K562 (cell line): ENCODE data around the gene ACAD8. TPM values are rescaled to one million over a fixed set of nuclear protein-coding genes. Genes with fewer than 3 reads are reported as not detected.

Experiments used
- ATAC-seq: fragments of 200-7000 bp; cut with Tn5 transposase; 3 replicates; pipeline ENCODE4 v1.9.1; 2020; ENCODE audit warnings: moderate library complexity
- BruUV-seq: library from RNA; stranded (reverse); fragments of 400-500 nt; replicated peaks from 2 replicates; lab custom pipeline; 2021; lab: Mats Ljungman, UMichigan
- CTCF ChIA-PET: fragments of 300-600 bp; formaldehyde crosslinking; extraction: SDS; loops from one replicate; lab custom pipeline; 2021; ENCODE audit warnings: low intra/inter-chr PET ratio; lab: Yijun Ruan, JAX
- POLR2A ChIA-PET: fragments of 300-600, 350-650 bp; sonication (Branson Sonifier 250); formaldehyde crosslinking; extraction: SDS; loops from one replicate; lab custom pipeline; 2021; ENCODE audit warnings: antibody characterized with exemption, inconsistent platforms; lab: Yijun Ruan, JAX
- DNase-seq, 4 experiments: peaks; one replicate each; pipeline versions ENCODE4 v3.0.0 to v3.0.0-alpha.2; 2011 to 2018; ENCODE audit warnings: low spot score in 3 of 4, mixed read lengths in 3 of 4; ENCODE audit errors: extremely low read depth in 1 of 4
- FAIRE-seq: peaks from 2 replicates; lab custom pipeline; 2011; peaks lifted over from hg19 to GRCh38; lab: Jason Lieb, UNC
- H2AFZ ChIP-seq: 2 replicates; pipeline ENCODE4 v1.6.0; 2011; ENCODE audit warnings: low read depth, low read length, control low read depth, inconsistent platforms
- H3K27ac ChIP-seq: fragments of 200-600 bp; 3 replicates; pipeline ENCODE4 v1.8.0; 2011; ENCODE audit warnings: low read depth, mild to moderate bottlenecking, control low read depth, inconsistent platforms, low read length, moderate library complexity, mixed read lengths; ENCODE audit errors: extremely low read depth
- H3K27me3 ChIP-seq, 2 experiments: fragments of 300-600 bp in 1 of 2; 2 replicates in 1 of 2; 3 replicates in 1 of 2; pipeline versions ENCODE4 v1.6.0 to v1.8.0; 2011; ENCODE audit warnings: inconsistent platforms in 2 of 2, low read length in 2 of 2, mild to moderate bottlenecking in 1 of 2, mixed read lengths in 1 of 2, moderate library complexity in 1 of 2; ENCODE audit not compliant: control insufficient read depth in 2 of 2, insufficient read depth in 2 of 2
- H3K36me3 ChIP-seq: fragments of 300-600 bp; 3 replicates; pipeline ENCODE4 v1.8.0; 2011; ENCODE audit warnings: mild to moderate bottlenecking, low read length, inconsistent platforms; ENCODE audit not compliant: control insufficient read depth, insufficient read depth
- H3K4me1 ChIP-seq, 2 experiments: fragments of 200-600 bp in 1 of 2; replicated peaks in 1 of 2; 2 replicates in 1 of 2; 3 replicates in 1 of 2; pipeline versions ENCODE4 v1.5.1 to v1.8.0; 2011; ENCODE audit warnings: inconsistent platforms in 2 of 2, low read length in 2 of 2, mild to moderate bottlenecking in 1 of 2, mixed read lengths in 1 of 2, moderate library complexity in 1 of 2; ENCODE audit not compliant: control insufficient read depth in 2 of 2, insufficient read depth in 2 of 2
- H3K4me2 ChIP-seq: 2 replicates; pipeline ENCODE4 v1.6.1; 2011; ENCODE audit warnings: low read length, control low read depth, inconsistent platforms, mixed read lengths; ENCODE audit not compliant: insufficient read depth
- H3K4me3 ChIP-seq: fragments of 200-600 bp; sonication (generic), shearing (Covaris generic); 2 replicates; pipeline ENCODE4 v1.5.1; 2016; ENCODE audit warnings: control low read depth, inconsistent platforms
- H3K79me2 ChIP-seq: fragments of 200-600 bp; 3 replicates; pipeline ENCODE4 v1.8.0; 2011; ENCODE audit warnings: low read length, inconsistent platforms; ENCODE audit not compliant: control insufficient read depth, insufficient read depth
- H3K9ac ChIP-seq, 2 experiments: 2 replicates each; pipeline versions ENCODE4 v1.6.0 to v1.6.1; 2011; ENCODE audit warnings: low read depth in 2 of 2, low read length in 2 of 2, control low read depth in 1 of 2, inconsistent platforms in 1 of 2, mild to moderate bottlenecking in 1 of 2, mixed read lengths in 1 of 2; ENCODE audit not compliant: insufficient read depth in 1 of 2
- H3K9me1 ChIP-seq: one replicate; pipeline ENCODE4 v1.6.0; 2011; ENCODE audit warnings: inconsistent platforms, mild to moderate bottlenecking, low read length, moderate library complexity; ENCODE audit not compliant: control insufficient read depth, insufficient read depth
- H3K9me3 ChIP-seq: replicated peaks from 2 replicates; pipeline ENCODE4 v1.5.1; 2011; ENCODE audit warnings: low read depth, low read length, inconsistent platforms; ENCODE audit not compliant: control insufficient read depth, insufficient read depth
- H4K20me1 ChIP-seq: replicated peaks from 2 replicates; pipeline ENCODE4 v1.6.1; 2011; ENCODE audit warnings: low read length, inconsistent platforms, mixed read lengths; ENCODE audit not compliant: control insufficient read depth, insufficient read depth
- CGGBP1 ChIP-seq: fragments of 250-450 bp; sonication (Bioruptor Pico); IDR thresholded peaks from 2 replicates; pipeline ENCODE4 v1.9.0; 2021; ENCODE audit warnings: mild to moderate bottlenecking
- FIP1L1 ChIP-seq: fragments of 200-400 bp; formaldehyde crosslinking; IDR thresholded peaks from 2 replicates; pipeline ENCODE4 v1.6.1; 2018; ENCODE audit warnings: mild to moderate bottlenecking, low read depth, low read length; ENCODE audit not compliant: poor library complexity, severe bottlenecking
- HNRNPL ChIP-seq: fragments of 200-400 bp; formaldehyde crosslinking; IDR thresholded peaks from 2 replicates; pipeline ENCODE4 v1.6.1; 2017; ENCODE audit warnings: low read depth, mild to moderate bottlenecking, low read length
- STAT5B ChIP-seq: fragments of 250-450 bp; sonication (Bioruptor Pico); IDR thresholded peaks from 2 replicates; pipeline ENCODE4 v1.8.0; 2021; ENCODE audit warnings: mild to moderate bottlenecking, inconsistent platforms
- WGBS: fragments of 100-300 bp; shearing (Covaris generic); methylation state at CpG from one replicate; pipeline ENCODE4 v1.1.6; 2016; ENCODE audit warnings: low coverage, mixed read lengths; ENCODE audit not compliant: insufficient coverage; ENCODE audit errors: missing lambda C conversion rate; 5-methylcytosine and 5-hydroxymethylcytosine counted together
- in situ Hi-C: fragments of 300-500 bp; cut with MboI; formaldehyde crosslinking; loops from 4 replicates; pipeline ENCODE4 v1.15.0; 2018; ENCODE audit warnings: inconsistent platforms, mixed read lengths
- intact Hi-C: fragments of 100-400 bp; cut with micrococcal nuclease; formaldehyde crosslinking; loops from 2 replicates; pipeline ENCODE4 v1.14.2; 2022
- polyA plus RNA-seq, 8 experiments: library from polyadenylated mRNA; depleted of rRNA in 4 of 8; stranded (reverse) in 5 of 8; unstranded in 3 of 8; fragments of >200 nt; fragmentation: Nextera tagmentation in 2 of 8; fragmentation: Illumina TruSeq in 1 of 8; extraction: Ambion mirVana in 2 of 8; extraction: Trizol in 1 of 8; gene quantifications; 2 replicates each; pipeline versions ENCODE4 v1.2.1 to v1.2.3, GENCODE V29; 2011 to 2014; ENCODE audit warnings: inconsistent platforms in 1 of 8, missing spikeins in 1 of 8
- total RNA-seq, 7 experiments: library from RNA; depleted of rRNA in 6 of 7; stranded (reverse); fragments of >200 nt in 6 of 7; fragmentation: Illumina TruSeq in 2 of 7; extraction: Trizol in 2 of 7; gene quantifications; 2 replicates each; pipeline versions ENCODE4 v1.2.1 to v1.2.3, GENCODE V29; 2011 to 2021; ENCODE audit warnings: low replicate concordance in 1 of 7

The ACAD8 gene
- total and polyA plus RNA-seq, 9 of the 15 experiments (the other 6 are each of a cell fraction or from before 2014, with no cell fraction given), result 6.5 to 34.1 (median 20.1) TPM

DNA sequence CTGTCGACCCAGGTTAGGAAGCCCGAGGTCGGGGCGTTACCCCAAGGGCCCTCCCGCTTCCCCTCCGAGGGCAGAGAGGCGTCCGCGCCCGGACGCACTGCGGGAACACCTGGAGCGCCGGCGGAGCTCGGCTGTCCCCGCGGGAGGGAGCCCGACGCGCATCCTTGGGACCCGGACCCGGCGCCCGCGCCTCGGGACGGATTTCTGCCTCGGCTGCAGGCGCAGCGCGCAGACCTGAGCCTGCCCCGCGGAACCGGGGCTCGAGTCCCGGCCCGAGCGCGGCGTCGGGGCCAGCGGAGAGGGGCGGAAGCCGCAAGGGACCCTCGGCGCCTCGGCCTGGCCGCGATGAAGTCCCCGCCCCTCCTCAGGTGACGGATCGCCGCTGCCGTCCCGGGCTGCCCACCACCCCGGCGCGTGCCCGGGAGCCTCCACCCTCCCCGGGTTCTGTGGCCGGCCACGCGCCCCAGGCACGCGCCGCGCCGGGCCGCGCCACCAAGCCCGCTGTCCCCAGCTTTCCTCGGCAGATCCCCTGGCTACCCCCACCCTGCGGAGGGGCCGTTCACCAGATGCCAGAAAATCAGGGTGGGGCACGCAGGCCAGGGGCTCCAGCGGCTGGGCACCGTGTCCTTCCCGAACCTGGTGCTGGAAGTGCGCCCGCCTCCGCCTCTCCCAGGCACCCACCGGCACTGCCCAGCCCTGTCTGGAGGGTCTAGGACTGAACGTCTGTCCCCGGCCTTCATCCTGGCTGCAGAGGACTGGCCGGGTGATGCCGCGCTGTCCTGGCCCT is 23.2 kb downstream of the ACAD8 start:
- no peaks in the 10 kb centered on the region for H3K79me2 ChIP-seq
- intact Hi-C loops, result no loop called here
- peak overlapping the region; percentile 18; the same call in 1 of the 2 replicates for H3K4me3 ChIP-seq
- in situ Hi-C loops, result no loop called here
- ChIA-PET POLR2A (interaction anchor here (1.0 to 1.5 kb wide), 2 partner anchors 14 to 43 kb away, joined by 3 to 6 read pairs; no protein-coding TSS in a partner anchor), CTCF (interaction anchor here (0.6 kb wide), 1 partner anchor 54 kb away, joined by 4 read pairs; no protein-coding TSS in a partner anchor)
- no peaks in the 10 kb centered on the region for H3K9me3 ChIP-seq
- no TSS peak for BruUV-seq
- FAIRE-seq, result no peak
- H3K9ac ChIP-seq, result no peak overlapping the region; a peak in 1 of 4 replicates
- H2AFZ ChIP-seq, result no peak overlapping the region
- peak; percentile 38 for TF ChIP-seq FIP1L1
- no peak for TF ChIP-seq STAT5B (CRISPR knock-in tag)
- no peak for TF ChIP-seq CGGBP1 (CRISPR knock-in tag)
- TF ChIP-seq HNRNPL, result 0 out of 2 replicates have a peak, but pooled peaks have one; percentile 20
- H3K4me2 ChIP-seq, result no peak overlapping the region
- no peaks in the 10 kb centered on the region for H4K20me1 ChIP-seq
- peaks cover 50 to 59% of the 10 kb centered on the region in 2 experiments for H3K27me3 ChIP-seq
- peaks cover 7 to 17% of the 10 kb centered on the region in 2 experiments; a peak in 3 of 5 replicates for H3K4me1 ChIP-seq
- peak in 1 of 4 experiments; percentile 3 for DNase-seq
- H3K27ac ChIP-seq, result no peak overlapping the region
- no peaks in the 10 kb centered on the region for H3K9me1 ChIP-seq
- peak; percentile 31; the same call in 2 of the 3 replicates for ATAC-seq
- 8% methylated on average over 19 of the region's 88 CpGs for WGBS
- no peaks in the 10 kb centered on the region for H3K36me3 ChIP-seq
